HG03280 (cell line): Measurements from ENCODE around the gene NPLOC4.

Experiments used
- ATAC-seq: cut with Tn5 transposase; IDR thresholded peaks from one replicate; pipeline ENCODE4 v1.9.1; 2021; ENCODE audit warnings: mild to moderate bottlenecking, moderate library complexity; ENCODE audit not compliant: unreplicated experiment

The NPLOC4 gene

DNA sequence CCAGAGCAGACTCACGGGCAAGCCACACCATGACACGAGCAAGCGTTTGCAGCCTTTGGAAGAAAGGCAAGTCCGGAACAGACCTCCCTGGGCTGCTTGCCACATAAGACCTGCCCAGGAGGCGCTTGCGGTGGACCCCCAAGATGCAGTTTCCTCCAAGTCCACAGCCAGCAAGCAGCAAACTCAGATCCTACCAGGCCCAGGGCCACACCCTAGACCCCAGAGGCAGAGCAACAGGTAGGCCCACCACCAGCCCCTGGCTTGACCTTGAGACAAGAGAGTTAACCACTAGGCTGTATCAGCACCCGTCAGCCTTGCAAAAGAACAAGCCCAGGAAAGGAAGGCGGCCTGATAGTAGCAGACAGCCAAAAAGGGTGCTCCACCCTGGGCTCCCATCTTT, 87.1 kb downstream of the NPLOC4 start:
- ATAC-seq, result no peak

DNA sequence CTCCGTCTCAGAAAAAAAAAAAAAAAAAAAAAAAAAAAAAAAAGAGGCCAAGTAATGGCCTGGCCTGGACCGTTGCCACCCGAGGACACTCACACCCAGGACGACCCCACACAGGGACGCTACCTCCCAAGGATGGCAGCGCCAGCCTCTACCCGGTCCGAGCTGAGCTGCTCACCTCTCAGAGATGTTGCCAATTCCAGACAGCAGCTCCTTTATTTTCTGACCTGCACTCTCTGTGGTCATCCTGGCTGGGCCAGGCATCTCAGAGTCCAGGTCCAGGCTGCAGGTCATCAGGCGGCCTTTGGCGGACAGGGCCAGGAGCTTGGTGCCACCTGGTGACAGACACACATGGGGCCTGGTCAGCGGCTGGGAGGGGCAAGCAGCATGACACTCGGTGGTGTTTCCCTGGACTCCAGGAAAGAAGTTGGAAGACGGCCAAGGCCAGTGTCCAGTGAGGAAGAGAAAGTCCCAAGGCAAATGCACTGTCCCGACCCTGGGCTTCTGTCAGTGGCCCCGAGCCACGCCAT, 87.8 kb downstream of the NPLOC4 start:
- no peak for ATAC-seq

DNA sequence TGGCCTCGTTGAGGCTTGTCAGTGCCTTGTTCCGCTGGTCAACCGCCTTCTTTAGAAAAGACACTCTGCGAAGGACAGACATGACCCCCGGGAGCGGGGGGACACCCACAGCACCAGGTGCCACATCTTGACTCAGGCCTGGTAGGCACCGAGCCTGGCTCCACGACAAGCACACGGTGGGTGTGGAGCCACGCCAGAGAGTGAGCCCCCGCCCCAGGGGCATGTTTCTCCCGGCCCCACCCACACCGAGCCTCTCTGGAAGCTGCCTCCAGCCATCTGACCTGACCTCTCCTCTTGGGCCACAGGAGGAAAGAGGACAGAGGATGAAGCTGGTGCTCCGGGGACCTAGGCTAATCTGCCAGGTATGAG, 89.3 kb downstream of the NPLOC4 start:
- no peak for ATAC-seq

DNA sequence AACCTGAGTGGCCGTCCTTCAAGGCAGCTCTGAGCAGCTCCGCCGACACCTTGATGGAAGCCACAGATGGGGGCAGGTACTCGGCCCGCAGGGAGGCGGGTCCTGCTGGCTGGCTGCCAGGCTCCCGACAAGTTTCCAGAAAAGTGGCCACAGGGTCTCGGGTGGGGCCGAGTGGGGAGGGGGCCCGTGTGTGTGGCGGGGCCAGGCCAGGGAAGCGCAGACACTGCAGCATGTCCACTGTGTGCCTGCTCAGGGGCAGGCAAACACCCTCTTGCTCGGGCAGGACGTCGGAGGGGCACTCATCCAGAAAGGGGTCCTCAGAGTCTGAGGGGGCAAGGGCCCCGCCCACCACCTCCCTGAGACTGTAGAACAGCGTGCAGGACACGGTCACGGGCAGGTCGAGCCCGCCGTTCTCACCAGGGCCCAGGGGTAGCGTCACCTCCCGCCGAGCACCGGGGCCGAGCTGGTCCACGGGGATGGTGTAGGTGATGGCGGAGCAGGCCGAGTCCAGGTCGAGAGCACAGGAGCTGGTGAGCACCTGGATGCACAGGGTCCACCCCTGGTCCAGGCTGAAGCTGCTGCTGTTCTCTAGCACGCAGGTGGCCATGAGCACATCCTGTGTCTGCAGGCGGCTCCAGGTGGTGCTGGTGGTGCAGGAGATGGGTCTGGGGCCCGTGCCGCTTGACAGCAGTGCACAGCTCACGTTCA, 89.9 kb downstream of the NPLOC4 start:
- no peak for ATAC-seq

- ATAC-seq, result no peak
These were observed 91.6 kb downstream of the NPLOC4 start for GRCh38 chr17:81545160-81545949.

GRCh38 chr17:81544281-81544974, 92.5 kb downstream of the NPLOC4 start:
- ATAC-seq, result no peak

DNA sequence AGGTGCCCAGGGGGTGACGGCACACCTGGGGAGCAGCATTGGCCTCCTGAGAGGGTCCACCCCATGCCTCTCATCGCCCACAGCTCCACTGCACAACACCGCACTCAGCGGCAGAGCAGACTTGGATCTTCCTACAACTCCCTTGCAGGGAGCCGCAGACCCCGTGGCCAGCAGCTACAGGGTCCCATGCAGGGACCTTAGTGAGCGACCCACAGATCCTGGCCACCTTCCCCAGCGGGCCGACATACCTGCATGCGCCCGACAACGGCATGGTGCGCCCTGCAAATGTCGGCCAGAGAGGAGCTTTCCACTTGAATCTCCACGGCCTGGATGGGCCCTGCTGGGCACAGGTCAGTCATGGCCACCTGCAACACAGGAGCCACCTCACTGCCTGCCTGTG, 93.2 kb downstream of the NPLOC4 start:
- ATAC-seq, result no peak

- no peak for ATAC-seq
These were observed 93.6 kb downstream of the NPLOC4 start for GRCh38 chr17:81543339-81543675.

DNA sequence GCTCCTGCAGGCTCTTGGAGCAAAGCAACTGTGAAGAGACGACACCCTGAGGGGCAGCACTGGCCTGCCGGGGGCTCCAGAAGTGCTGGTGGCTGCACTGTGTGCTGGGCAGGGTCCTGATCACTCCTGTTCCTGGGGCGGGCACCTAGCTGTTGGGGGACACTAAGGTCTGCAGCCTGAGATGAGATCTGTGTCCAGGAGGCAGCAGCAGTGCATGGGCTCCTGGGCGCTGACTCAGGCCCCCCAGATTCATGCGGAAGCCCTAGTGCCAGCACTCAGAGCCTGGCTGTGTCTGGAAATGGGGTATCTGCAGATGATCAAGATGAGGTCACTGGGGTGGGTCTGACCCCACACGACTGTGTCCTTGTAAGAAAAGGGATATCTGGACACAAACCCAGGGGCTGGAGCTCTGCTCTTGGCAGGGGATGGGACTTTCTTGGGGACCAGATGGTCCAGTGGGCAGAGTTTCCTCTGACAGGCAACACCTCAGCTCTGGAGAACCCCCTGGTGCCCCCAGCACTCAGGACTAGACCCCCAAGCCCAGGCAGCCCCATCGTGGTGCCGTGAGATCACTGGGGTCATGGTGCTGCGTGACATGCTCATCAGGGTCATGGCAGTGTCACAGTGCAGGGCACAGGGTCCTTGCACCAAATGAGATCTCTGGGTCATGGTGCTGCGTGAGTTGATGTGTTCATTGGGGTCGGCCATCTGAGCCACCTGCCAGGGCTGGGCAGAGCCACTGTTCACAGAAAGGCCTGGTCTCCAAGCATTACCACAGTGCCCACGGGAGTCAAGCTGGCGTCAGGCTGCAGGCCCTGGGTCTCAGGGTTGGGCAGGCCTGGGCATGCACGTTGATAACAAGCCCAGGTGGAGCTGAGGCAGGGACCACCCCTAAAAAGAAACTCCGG, 94.2 kb downstream of the NPLOC4 start:
- no peak for ATAC-seq

GRCh38 chr17:81541123-81541522, 95.8 kb downstream of the NPLOC4 start:
- ATAC-seq, result no peak

GRCh38 chr17:81540676-81541027, 96.3 kb downstream of the NPLOC4 start:
- no peak for ATAC-seq

GRCh38 chr17:81539961-81540675, 96.8 kb downstream of the NPLOC4 start:
- no peak for ATAC-seq

DNA sequence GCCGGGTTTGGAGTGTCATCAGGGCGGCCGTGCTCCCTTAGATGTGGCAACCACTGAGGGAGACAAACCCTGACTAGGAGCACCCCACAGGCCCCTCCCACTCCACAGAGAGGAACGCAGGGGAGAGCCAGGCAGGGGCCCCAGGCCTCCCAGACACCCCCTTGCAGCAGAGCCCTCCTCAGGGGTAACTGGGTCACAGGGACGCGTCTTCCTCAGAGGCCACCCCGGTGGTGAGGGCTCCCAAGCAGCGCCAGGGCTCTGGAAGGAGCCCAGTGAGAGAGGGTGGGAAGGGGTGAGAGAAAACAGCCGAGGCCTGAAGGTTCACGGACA, 97.4 kb downstream of the NPLOC4 start:
- ATAC-seq, result no peak

DNA sequence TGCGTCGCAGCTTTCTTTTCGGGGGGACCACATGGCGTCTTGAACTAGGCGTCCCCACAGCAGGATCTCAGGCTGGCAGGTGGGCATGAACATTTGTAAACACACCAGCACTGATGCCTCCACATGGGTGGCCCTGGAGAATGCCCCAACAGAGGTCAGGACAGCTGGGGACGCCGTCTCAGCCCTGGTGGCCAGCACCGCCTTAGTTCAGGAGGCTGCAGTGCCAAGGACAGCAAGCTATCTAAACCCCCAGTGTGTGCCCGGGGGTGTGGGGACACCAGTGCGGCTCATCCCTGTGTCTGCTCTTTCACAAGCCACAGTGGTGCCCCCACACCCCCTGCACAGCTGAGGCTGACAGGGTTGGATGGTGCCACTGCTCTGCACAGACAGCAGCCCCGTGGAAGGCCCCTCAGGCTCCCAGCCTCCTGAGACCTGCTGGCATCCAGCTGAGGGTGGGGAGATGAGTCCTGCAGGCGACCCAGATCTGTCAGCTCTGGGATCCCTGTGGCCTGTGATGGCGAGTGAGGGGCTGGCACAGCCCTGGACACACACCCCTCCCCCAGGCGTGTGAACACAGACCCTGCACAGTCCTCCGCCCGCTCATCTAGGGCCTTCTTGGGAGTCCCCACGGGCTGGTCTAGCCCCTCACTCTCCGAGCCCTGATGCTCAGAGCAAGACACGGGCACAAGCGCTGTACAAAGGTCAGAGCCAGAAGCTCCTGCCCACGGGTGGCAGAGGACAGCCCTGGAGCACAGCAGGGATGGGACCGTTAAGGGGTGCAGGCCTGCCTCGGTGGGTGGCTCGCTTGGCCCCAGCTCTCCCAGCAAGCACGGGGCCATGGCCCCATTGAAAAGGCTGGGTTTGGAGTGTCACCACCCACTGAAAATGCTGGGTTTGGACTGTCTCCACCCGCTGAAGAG, 98.0 kb downstream of the NPLOC4 start:
- no peak for ATAC-seq

- ATAC-seq, result no peak
These were observed 98.9 kb downstream of the NPLOC4 start for GRCh38 chr17:81537856-81538555.

DNA sequence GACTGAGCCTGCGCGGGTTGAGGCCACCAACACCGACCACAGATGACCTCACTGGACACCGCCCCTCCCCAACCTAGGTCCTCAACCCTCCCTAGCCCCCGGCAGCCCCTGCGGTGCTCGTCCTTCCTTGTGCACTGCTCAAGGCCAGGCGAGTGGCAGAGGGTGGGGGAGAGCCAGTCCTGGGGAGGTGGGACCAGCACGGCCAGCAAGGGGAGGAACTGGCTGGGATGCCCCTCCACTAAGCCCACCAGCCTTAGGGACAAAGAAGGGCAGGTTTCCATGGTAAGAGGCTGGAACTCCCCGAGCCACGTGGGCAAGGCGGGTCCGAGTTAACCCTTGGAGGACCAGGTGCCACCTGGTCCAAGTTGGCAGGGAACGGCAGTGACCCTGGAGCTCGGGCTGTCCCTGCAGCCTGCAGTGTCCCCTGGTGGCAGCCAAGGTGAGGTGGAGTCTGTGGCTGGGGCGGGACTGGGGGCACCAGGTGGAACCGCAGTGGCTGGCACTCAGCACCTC, 99.5 kb downstream of the NPLOC4 start:
- ATAC-seq, result no peak

- ATAC-seq, result no peak
These were observed 100.3 kb downstream of the NPLOC4 start for GRCh38 chr17:81536299-81537290.
